Prostate gland (tissue), 2 donors: Measurements from ENCODE around the gene AMN1. TPM values are rescaled to one million over a fixed set of nuclear protein-coding genes. Genes with fewer than 3 reads are reported as not detected.

Experiments used
- DNase-seq: peaks from one replicate; pipeline ENCODE4 v3.0.0-alpha.2; 2019; ENCODE audit warnings: low spot score
- H3K27ac ChIP-seq, 2 donors: fragments of 200-600 bp; sonication (generic); 2 replicates each; pipeline ENCODE4 v1.5.1; 2017 to 2019
- H3K27me3 ChIP-seq: fragments of 200-600 bp; sonication (generic); replicated peaks from 2 replicates; pipeline ENCODE4 v1.5.1; 2019; ENCODE audit not compliant: insufficient read depth
- H3K36me3 ChIP-seq, 2 donors: fragments of 200-600 bp; sonication (generic); 1 replicate in 1 of 2; 2 replicates in 1 of 2; pipeline versions ENCODE4 v1.5.1 to v1.8.1; 2017 to 2019
- H3K4me1 ChIP-seq: fragments of 200-600 bp; sonication (generic); replicated peaks from 2 replicates; pipeline ENCODE4 v1.5.1; 2019
- H3K4me3 ChIP-seq, 2 donors: fragments of 200-600 bp; sonication (generic); 2 replicates each; pipeline ENCODE4 v1.5.1; 2017 to 2019
- H3K9me3 ChIP-seq: fragments of 200-600 bp; sonication (generic); 2 replicates; pipeline ENCODE4 v1.5.1; 2017
- POLR2A ChIP-seq: fragments of 450-650 bp; IDR thresholded peaks from one replicate; pipeline ENCODE4 v1.6.1; 2016; ENCODE audit warnings: antibody characterized with exemption, mild to moderate bottlenecking
- POLR2AphosphoS5 ChIP-seq: sonication (generic); formaldehyde crosslinking; IDR thresholded peaks from one replicate; pipeline ENCODE4 v1.6.1; 2017; ENCODE audit warnings: antibody characterized with exemption
- WGBS: methylation state at CpG from one replicate; pipeline ENCODE4 v1.1.5; 2018; 5-methylcytosine and 5-hydroxymethylcytosine counted together
- intact Hi-C: fragments of 100-400 bp; cut with DNase I; formaldehyde crosslinking; loops from one replicate; pipeline ENCODE4 v1.14.2; 2022
- total RNA-seq, 2 donors: library from RNA; depleted of rRNA; stranded (reverse); fragments of >200 nt; gene quantifications; one replicate each; pipeline ENCODE4 v1.1.0, GENCODE V29; 2016
- TF ChIP-seq, protein P1 (sequence below), 4 experiments: fragments of 200-600 bp in 2 of 4; fragments of 450-650 bp in 2 of 4; sonication (generic) in 2 of 4; IDR thresholded peaks; 1 replicate in 3 of 4; 2 replicates in 1 of 4; pipeline ENCODE4 v1.5.1; 2016 to 2019; ENCODE audit warnings: antibody characterized with exemption in 4 of 4, mild to moderate bottlenecking in 2 of 4, moderate library complexity in 2 of 4

The AMN1 gene
- total RNA-seq, 2 donors from 2014 or later, result 11.9 to 31.9 TPM

DNA sequence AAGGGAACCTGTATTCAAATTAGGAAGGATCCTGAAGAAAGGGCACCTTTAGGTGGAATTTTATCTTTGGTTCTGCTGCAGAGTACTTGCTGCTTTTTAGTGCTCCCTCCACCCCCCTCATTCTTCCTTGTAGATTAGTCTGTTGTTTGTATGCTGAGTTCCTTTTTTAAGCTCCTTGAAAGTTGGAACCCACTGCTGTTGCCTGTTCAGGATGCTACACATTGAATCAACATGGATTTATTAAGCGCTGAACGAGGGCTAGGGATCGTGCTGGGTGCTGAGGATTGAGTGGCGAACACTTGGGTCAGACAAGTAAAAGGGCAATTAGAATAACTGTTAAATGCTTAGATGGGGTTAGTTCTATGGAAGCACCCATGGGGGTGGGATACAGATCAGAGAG is 884 bp upstream of the AMN1 start:
- Histone ChIP-seq H3K27me3 (no peaks in the 10 kb centered on the region), H3K9me3 (no peaks in the 10 kb centered on the region), H3K27ac (peak overlapping the region; percentile 92 to 96), H3K36me3 (no peaks in the 10 kb centered on the region), H3K4me1 (no peaks in the 10 kb centered on the region), H3K4me3 (peak overlapping the region; percentile 51 to 61)
- WGBS, result 96% methylated on average over 4 of the region's 4 CpGs
- intact Hi-C loops, result loop anchor here (2.0 to 5.0 kb wide), 2 partner anchors 72 to 229 kb away; partner anchors contain the start of genes ETFBKMT and RESF1
- no peak for DNase-seq
- TF ChIP-seq, protein P1, sequence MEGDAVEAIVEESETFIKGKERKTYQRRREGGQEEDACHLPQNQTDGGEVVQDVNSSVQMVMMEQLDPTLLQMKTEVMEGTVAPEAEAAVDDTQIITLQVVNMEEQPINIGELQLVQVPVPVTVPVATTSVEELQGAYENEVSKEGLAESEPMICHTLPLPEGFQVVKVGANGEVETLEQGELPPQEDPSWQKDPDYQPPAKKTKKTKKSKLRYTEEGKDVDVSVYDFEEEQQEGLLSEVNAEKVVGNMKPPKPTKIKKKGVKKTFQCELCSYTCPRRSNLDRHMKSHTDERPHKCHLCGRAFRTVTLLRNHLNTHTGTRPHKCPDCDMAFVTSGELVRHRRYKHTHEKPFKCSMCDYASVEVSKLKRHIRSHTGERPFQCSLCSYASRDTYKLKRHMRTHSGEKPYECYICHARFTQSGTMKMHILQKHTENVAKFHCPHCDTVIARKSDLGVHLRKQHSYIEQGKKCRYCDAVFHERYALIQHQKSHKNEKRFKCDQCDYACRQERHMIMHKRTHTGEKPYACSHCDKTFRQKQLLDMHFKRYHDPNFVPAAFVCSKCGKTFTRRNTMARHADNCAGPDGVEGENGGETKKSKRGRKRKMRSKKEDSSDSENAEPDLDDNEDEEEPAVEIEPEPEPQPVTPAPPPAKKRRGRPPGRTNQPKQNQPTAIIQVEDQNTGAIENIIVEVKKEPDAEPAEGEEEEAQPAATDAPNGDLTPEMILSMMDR (IDR thresholded peaks at IDR 0.05), result no peak
- no peak for TF ChIP-seq POLR2A
- TF ChIP-seq POLR2AphosphoS5, result no peak

DNA sequence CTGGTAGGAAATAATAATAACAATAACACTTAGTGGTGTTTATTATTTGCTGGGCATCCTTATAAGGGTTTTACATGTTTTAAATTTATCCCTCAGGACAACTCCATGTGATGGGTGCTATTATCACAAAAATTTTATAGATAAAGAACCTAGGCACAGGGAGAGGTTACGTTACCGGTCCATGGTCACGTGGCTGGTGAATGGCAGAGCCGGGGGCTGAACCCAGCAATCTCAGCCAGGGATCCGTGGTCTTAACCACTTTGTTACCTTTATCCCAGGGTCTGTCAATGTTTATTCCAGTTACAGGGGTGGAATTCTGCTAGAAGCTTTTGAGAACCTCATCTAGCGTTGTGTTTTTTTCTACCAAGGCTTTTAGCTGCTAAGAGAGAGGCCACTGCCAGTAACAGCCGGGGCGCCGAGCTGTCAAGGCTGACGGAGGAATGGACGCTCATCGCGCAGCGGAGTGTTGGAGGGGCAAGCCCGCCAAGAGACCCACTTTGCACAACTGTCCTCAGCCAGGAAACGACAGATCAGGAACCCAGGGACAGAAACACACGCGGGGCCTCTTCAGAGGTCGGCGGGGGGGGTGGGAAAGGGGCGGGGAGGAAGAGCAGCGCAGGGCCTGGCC is 418 bp downstream of the AMN1 start:
- intact Hi-C loops, result loop anchor here (2.0 to 5.0 kb wide), 2 partner anchors 71 to 230 kb away; partner anchors contain the start of genes ETFBKMT and RESF1
- no peaks in the 10 kb centered on the region for H3K36me3 ChIP-seq
- peak overlapping the region; percentile 51 to 61 for H3K4me3 ChIP-seq
- H3K9me3 ChIP-seq, result no peaks in the 10 kb centered on the region
- WGBS, result under 1% methylated on average over 22 of the region's 22 CpGs
- H3K27me3 ChIP-seq, result no peaks in the 10 kb centered on the region
- no peaks in the 10 kb centered on the region for H3K4me1 ChIP-seq
- peak; percentile 34 for DNase-seq
- TF ChIP-seq POLR2AphosphoS5 (no peak), POLR2A (no peak)
- TF ChIP-seq, protein P1 (IDR thresholded peaks at IDR 0.05), result no peak
- peak overlapping the region; percentile 92 to 96 for H3K27ac ChIP-seq

DNA sequence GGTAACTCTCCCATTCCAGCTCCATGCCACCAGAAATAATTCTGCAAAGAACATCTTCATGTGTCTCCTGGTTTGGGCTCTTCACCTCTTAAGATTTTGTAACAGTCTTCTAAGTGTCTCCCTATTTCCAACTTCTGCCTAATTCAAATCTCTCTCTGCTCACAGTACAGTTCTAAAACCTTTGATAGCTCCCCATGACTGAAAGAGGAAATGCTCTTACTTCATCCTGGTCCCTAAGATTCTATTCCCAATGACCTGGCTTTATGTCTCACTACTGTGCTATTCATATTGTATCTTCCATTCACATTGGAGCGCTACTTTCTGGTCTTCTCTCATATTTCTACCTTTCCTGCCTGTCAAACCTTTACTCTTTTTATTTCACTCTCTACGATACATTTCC is 1.6 kb downstream of the AMN1 start:
- no peaks in the 10 kb centered on the region for H3K27me3 ChIP-seq
- 96% methylated on average over 2 of the region's 2 CpGs for WGBS
- H3K4me1 ChIP-seq, result no peaks in the 10 kb centered on the region
- TF ChIP-seq POLR2AphosphoS5 (no peak), POLR2A (no peak)
- TF ChIP-seq, protein P1 (IDR thresholded peaks at IDR 0.05), result no peak
- no peaks in the 10 kb centered on the region for H3K36me3 ChIP-seq
- intact Hi-C loops, result loop anchor here (5.0 kb wide), 1 partner anchor 70 kb away; the partner anchor contains the start of gene ETFBKMT
- H3K4me3 ChIP-seq, result no peak overlapping the region
- no peaks in the 10 kb centered on the region for H3K9me3 ChIP-seq
- no peak for DNase-seq
- H3K27ac ChIP-seq, result no peak overlapping the region

DNA sequence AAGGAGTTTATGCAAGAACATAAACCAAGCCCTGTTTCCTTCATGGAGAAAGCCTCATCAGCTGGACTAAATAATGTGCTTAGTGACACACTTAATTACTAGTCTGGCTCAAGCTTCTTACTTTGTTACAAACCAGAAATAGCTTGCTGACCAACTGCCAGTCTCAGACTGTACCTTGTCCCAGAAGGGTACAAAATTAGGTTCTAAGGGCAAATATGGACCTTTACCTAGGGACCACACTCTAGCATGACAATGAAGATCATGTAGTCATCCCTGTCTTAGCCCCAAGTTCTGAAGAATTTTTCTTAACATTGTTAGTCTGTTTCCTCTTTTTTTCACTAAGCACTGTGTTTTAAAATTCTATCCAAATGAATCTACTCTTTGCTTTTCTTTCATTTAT is 2.2 kb downstream of the AMN1 start:
- Histone ChIP-seq H3K4me3 (no peak overlapping the region), H3K27ac (no peak overlapping the region), H3K36me3 (no peaks in the 10 kb centered on the region), H3K4me1 (peaks cover 3% of the 10 kb centered on the region), H3K27me3 (no peaks in the 10 kb centered on the region), H3K9me3 (no peaks in the 10 kb centered on the region)
- TF ChIP-seq POLR2AphosphoS5 (no peak), POLR2A (no peak)
- TF ChIP-seq, protein P1 (IDR thresholded peaks at IDR 0.05), result no peak
- DNase-seq, result no peak
- intact Hi-C loops, result loop anchor here (5.0 kb wide), 1 partner anchor 69 kb away; the partner anchor contains the start of gene ETFBKMT

DNA sequence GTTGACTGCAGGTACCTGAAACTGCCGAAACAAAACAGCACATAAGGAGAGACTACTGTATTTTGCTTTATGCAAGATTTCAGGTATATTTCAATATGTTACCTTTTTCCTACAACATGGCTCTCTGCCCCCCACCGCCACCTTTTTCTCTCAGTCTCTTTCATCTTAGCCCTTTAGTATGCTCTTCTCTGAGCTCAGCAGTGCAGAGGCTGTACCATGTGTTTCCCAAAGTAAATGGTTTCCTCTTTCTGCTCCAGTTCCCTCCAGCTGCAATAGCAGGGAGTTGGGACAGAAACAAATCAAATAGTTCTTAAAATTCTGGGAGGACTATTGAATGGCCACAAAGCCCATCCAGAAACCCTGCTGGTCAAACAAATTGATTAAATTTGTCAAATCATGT is 4.3 kb downstream of the AMN1 start:
- TF ChIP-seq POLR2A (no peak), POLR2AphosphoS5 (no peak)
- TF ChIP-seq, protein P1 (IDR thresholded peaks at IDR 0.05), result no peak
- Histone ChIP-seq H3K4me1 (peaks cover 3% of the 10 kb centered on the region), H3K36me3 (no peaks in the 10 kb centered on the region), H3K4me3 (no peak overlapping the region), H3K27ac (no peak overlapping the region), H3K9me3 (no peaks in the 10 kb centered on the region), H3K27me3 (no peaks in the 10 kb centered on the region)
- intact Hi-C loops, result no loop called here
- WGBS, result 87% methylated on average over 2 of the region's 2 CpGs
- DNase-seq, result no peak
